ENCODE measurements around the gene TNS1. TPM values are rescaled to one million over a fixed set of nuclear protein-coding genes. Genes with fewer than 3 reads are reported as not detected.
A peak's percentile ranks its signal among the peaks of the same experiment; 100 is the strongest.

Gene TNS1
- total RNA-seq, 1 experiment from 2014 or later = 0.49 TPM

DNA sequence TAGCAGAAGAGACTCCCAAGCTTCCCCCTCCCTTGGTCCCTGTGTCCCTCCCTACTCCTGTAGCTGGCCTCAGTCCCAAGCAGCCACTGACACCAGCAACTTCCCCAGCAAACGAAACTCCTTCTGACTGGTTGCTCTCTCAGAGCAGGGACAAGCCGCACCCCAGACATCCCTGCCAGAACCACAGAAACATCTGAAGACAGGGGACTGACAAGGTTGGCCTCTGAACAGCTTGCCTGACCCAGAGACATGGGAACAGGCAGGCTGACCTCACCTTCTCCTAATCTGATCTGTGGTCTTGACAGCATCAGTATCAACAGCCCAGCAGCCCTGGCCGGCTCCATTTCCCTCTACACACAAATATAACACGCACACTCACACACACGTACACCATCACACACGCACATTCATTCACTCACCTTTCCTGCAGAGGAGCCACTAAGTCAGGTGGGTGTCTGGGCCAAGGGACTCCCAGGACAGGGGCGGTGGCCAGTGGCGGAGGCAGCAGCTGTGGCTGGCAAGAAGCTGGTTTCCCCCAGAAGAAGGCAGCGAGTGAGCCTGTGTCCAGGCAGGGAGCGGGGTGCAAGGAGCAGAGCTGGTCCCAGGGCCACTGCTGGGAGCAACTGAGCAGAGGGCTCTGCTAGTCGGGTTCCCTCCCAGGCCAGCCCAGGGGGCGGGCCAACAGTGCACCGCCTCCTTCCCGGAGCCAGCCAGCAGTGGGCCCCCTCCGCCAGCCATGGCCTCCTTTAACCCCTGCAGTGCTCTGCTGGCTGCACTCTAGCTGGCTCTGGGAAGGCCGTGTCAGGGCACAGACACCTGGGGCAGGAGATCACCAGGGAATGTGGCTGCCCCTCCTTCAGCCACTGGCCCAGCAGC, 59.1 kb downstream of the TNS1 start:
- ChIA-PET POLR2A (no interaction called here), CTCF (interaction anchor here (0.7 to 1.7 kb wide), 2 partner anchors 50 to 86 kb away, joined by 3 to 5 read pairs; no protein-coding TSS in a partner anchor)
- Histone ChIP-seq H3K36me3 (ENCODE audit: control insufficient read depth, insufficient read depth, low read length) (no peaks in the 10 kb centered on the region), H3K4me1 (ENCODE audit: control insufficient read depth, insufficient read depth, low read length) (no peaks in the 10 kb centered on the region), H3K4me3 (ENCODE audit: low read depth in 2 of 2, low read length in 2 of 2) (no peak overlapping the region; a peak in 1 of 4 replicates), H3K27me3 (ENCODE audit: control insufficient read depth, insufficient read depth, low read length) (peaks cover 3% of the 10 kb centered on the region; the same call in 1 of the 2 replicates), H3K9me3 (ENCODE audit: control insufficient read depth, insufficient read depth, low read depth, low read length) (no peaks in the 10 kb centered on the region), H3K27ac (ENCODE audit: low read length) (no peak overlapping the region)
- DNase-seq (ENCODE audit: low read depth, low spot score) (no peak), ATAC-seq (peak; percentile 79)
- TF ChIP-seq TCF7L2 (IDR thresholded peaks at IDR 0.05; ENCODE audit: low read depth, low read length) = no peak
- TF ChIP-seq, protein P1, sequence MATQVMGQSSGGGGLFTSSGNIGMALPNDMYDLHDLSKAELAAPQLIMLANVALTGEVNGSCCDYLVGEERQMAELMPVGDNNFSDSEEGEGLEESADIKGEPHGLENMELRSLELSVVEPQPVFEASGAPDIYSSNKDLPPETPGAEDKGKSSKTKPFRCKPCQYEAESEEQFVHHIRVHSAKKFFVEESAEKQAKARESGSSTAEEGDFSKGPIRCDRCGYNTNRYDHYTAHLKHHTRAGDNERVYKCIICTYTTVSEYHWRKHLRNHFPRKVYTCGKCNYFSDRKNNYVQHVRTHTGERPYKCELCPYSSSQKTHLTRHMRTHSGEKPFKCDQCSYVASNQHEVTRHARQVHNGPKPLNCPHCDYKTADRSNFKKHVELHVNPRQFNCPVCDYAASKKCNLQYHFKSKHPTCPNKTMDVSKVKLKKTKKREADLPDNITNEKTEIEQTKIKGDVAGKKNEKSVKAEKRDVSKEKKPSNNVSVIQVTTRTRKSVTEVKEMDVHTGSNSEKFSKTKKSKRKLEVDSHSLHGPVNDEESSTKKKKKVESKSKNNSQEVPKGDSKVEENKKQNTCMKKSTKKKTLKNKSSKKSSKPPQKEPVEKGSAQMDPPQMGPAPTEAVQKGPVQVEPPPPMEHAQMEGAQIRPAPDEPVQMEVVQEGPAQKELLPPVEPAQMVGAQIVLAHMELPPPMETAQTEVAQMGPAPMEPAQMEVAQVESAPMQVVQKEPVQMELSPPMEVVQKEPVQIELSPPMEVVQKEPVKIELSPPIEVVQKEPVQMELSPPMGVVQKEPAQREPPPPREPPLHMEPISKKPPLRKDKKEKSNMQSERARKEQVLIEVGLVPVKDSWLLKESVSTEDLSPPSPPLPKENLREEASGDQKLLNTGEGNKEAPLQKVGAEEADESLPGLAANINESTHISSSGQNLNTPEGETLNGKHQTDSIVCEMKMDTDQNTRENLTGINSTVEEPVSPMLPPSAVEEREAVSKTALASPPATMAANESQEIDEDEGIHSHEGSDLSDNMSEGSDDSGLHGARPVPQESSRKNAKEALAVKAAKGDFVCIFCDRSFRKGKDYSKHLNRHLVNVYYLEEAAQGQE (IDR thresholded peaks at IDR 0.05; ENCODE audit: insufficient read depth in 1 of 2, low read depth in 2 of 2, low read length in 1 of 2) = no peak
- no peak for TF ChIP-seq SIN3A (IDR thresholded peaks at IDR 0.05; ENCODE audit: borderline replicate concordance, insufficient read depth, low read depth, low read length)
- TF ChIP-seq, protein P2, sequence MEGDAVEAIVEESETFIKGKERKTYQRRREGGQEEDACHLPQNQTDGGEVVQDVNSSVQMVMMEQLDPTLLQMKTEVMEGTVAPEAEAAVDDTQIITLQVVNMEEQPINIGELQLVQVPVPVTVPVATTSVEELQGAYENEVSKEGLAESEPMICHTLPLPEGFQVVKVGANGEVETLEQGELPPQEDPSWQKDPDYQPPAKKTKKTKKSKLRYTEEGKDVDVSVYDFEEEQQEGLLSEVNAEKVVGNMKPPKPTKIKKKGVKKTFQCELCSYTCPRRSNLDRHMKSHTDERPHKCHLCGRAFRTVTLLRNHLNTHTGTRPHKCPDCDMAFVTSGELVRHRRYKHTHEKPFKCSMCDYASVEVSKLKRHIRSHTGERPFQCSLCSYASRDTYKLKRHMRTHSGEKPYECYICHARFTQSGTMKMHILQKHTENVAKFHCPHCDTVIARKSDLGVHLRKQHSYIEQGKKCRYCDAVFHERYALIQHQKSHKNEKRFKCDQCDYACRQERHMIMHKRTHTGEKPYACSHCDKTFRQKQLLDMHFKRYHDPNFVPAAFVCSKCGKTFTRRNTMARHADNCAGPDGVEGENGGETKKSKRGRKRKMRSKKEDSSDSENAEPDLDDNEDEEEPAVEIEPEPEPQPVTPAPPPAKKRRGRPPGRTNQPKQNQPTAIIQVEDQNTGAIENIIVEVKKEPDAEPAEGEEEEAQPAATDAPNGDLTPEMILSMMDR (IDR thresholded peaks at IDR 0.05) = no peak
- TF ChIP-seq POLR2AphosphoS5 (IDR thresholded peaks at IDR 0.05; ENCODE audit: low read depth, low read length) = no peak
- intact Hi-C loops (cut with micrococcal nuclease; ENCODE audit: unreplicated experiment) = loop anchor here (1.0 kb wide), 1 partner anchor 22 kb away; no protein-coding TSS in a partner anchor
- BruUV-seq (replicated peaks) = no TSS peak
- in situ Hi-C loops (cut with HindIII; ENCODE audit: low pct_unique_long_range_greater_than_20kb, low sequenced_read_pairs) = no loop called here

DNA sequence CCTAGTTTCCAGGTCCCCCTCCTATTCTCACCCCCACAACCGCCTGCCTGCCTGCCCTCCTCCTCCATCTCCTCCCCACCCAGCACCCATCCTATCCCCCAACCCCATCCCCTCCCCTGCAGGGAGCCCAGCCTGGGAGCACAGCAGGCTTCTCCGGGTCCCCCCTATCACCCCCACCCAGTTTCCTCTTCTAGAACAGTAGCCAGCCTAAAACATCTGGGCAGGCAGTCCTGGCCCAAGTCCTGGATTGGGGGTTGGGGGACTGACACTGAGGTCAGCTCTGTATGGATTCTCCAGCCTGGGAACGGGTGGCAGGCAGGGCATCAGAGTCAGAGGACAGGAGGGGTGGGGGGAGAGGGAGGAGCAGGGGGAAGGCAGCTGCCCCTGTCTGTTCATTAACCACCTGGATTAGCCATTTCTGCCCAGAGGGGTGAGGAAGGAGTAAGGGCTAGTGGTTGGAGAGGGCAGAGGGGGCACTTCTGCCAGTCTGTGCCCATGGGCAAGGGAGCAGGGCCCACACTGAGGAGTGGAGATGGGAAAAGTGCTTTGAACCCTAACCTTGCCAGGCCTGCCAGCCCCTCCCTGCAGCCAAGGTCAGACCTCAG, 60.0 kb downstream of the TNS1 start:
- no peak for DNase-seq (ENCODE audit: low read depth, low spot score)
- H3K36me3 ChIP-seq (ENCODE audit: control insufficient read depth, insufficient read depth, low read length) = no peaks in the 10 kb centered on the region
- peaks cover 3% of the 10 kb centered on the region; the same call in 1 of the 2 replicates for H3K27me3 ChIP-seq (ENCODE audit: control insufficient read depth, insufficient read depth, low read length)
- H3K9me3 ChIP-seq (ENCODE audit: control insufficient read depth, insufficient read depth, low read depth, low read length) = no peaks in the 10 kb centered on the region
- ATAC-seq = no peak
- no peak overlapping the region for H3K27ac ChIP-seq (ENCODE audit: low read length)
- no peaks in the 10 kb centered on the region for H3K4me1 ChIP-seq (ENCODE audit: control insufficient read depth, insufficient read depth, low read length)
- intact Hi-C loops (cut with micrococcal nuclease; ENCODE audit: unreplicated experiment) (loop anchor here (1.0 kb wide), 1 partner anchor 22 kb away; no protein-coding TSS in a partner anchor), in situ Hi-C loops (cut with HindIII; ENCODE audit: low pct_unique_long_range_greater_than_20kb, low sequenced_read_pairs) (no loop called here)
- BruUV-seq (replicated peaks) = no TSS peak
- CTCF ChIA-PET = interaction anchor here (0.7 kb wide), 1 partner anchor 53 kb away, joined by 5 read pairs; no protein-coding TSS in a partner anchor
- TF ChIP-seq POLR2AphosphoS5 (IDR thresholded peaks at IDR 0.05; ENCODE audit: low read depth, low read length) (no peak), TCF7L2 (IDR thresholded peaks at IDR 0.05; ENCODE audit: low read depth, low read length) (no peak), SIN3A (IDR thresholded peaks at IDR 0.05; ENCODE audit: borderline replicate concordance, insufficient read depth, low read depth, low read length) (no peak)
- TF ChIP-seq, protein P2 (IDR thresholded peaks at IDR 0.05) = no peak
- TF ChIP-seq, protein P1 (IDR thresholded peaks at IDR 0.05; ENCODE audit: insufficient read depth in 1 of 2, low read depth in 2 of 2, low read length in 1 of 2) = no peak
- POLR2A ChIA-PET = no interaction called here
- H3K4me3 ChIP-seq (ENCODE audit: low read depth in 2 of 2, low read length in 2 of 2) = no peak overlapping the region; a peak in 1 of 4 replicates

Data from Panc1 (cell line).